AG04450 (cell line): ENCODE results near the gene RETSAT. TPM values are rescaled to one million over a fixed set of nuclear protein-coding genes. Genes with fewer than 3 reads are reported as not detected.
"Not testable (repeated sequence)": the region's sequence is repeated elsewhere in the genome, so short reads cannot be mapped to it uniquely, and the experiment has no call there.

ENCODE experiments used
- CTCF ChIA-PET: fragments of 300-600, 350-600 bp; formaldehyde crosslinking; extraction: SDS; loops from one replicate; lab custom pipeline; 2022; ENCODE audit warnings: antibody characterized with exemption, inconsistent platforms; lab: Charles Lee
- POLR2A ChIA-PET: fragments of 350-600 bp; formaldehyde crosslinking; extraction: SDS; loops from one replicate; lab custom pipeline; 2021; ENCODE audit warnings: antibody characterized with exemption, inconsistent platforms; lab: Yijun Ruan, JAX
- DNase-seq: peaks from one replicate; pipeline ENCODE4 v3.0.0-alpha.2; 2011; ENCODE audit warnings: low read depth, low spot score
- H3K27ac ChIP-seq: one replicate; pipeline ENCODE4 v1.5.1; 2012; ENCODE audit warnings: low read depth, low read length, control low read depth
- H3K27me3 ChIP-seq: one replicate; pipeline ENCODE4 v1.6.0; 2012; ENCODE audit warnings: low read length; ENCODE audit not compliant: control insufficient read depth, insufficient read depth
- H3K4me3 ChIP-seq: 2 replicates; pipeline ENCODE4 v1.5.1; 2011; ENCODE audit warnings: mild to moderate bottlenecking, low read depth, low read length, control low read depth
- H3K9me3 ChIP-seq: 2 replicates; pipeline ENCODE4 v1.5.1; 2012; ENCODE audit warnings: low read length; ENCODE audit not compliant: control insufficient read depth, insufficient read depth
- CTCF ChIP-seq: IDR thresholded peaks from 2 replicates; pipeline ENCODE4 v1.5.1; 2011; ENCODE audit warnings: low read depth, low read length, control low read depth, inconsistent platforms
- polyA plus RNA-seq: library from polyadenylated mRNA; depleted of rRNA; stranded (reverse); fragments of >200 nt; gene quantifications from 2 replicates; pipeline ENCODE4 v1.2.3, GENCODE V29; 2011

Gene RETSAT
- polyA plus RNA-seq, 1 experiment = 35.5 TPM

DNA sequence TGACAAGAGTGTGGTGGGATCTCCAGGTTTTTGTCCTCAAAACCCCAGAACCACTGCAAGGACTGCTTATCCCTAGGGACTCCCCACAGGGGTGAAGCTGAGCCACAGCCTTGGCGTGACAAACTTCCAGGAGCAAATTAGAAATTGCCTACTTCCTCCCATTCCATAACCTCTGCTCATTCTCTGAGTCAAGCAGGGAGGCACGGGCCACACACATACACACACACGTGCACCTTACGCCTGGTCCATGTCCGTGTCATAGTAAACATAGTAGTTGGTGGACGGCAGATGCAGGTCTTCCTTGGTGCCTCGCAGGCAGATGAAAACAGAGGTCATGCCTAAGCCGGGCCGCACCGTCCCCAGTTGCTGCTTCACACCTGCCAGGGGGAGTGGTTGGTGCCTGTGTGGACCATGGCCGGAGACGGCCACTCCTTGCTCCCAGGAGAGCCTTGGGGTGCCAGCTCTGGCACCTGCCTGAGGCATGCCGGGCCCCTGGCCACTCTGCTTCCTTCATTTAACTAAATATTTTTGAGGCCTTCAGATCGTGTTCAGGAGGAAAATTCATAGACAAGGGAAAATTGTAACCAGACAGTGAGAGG, 9.9 kb downstream of the RETSAT start:
- ChIA-PET POLR2A (no interaction called here), CTCF (no interaction called here)
- Histone ChIP-seq H3K4me3 (no peak overlapping the region), H3K27me3 (no peaks in the 10 kb centered on the region), H3K9me3 (no peaks in the 10 kb centered on the region), H3K27ac (no peak overlapping the region)
- TF ChIP-seq CTCF = no peak
- DNase-seq = no peak

DNA sequence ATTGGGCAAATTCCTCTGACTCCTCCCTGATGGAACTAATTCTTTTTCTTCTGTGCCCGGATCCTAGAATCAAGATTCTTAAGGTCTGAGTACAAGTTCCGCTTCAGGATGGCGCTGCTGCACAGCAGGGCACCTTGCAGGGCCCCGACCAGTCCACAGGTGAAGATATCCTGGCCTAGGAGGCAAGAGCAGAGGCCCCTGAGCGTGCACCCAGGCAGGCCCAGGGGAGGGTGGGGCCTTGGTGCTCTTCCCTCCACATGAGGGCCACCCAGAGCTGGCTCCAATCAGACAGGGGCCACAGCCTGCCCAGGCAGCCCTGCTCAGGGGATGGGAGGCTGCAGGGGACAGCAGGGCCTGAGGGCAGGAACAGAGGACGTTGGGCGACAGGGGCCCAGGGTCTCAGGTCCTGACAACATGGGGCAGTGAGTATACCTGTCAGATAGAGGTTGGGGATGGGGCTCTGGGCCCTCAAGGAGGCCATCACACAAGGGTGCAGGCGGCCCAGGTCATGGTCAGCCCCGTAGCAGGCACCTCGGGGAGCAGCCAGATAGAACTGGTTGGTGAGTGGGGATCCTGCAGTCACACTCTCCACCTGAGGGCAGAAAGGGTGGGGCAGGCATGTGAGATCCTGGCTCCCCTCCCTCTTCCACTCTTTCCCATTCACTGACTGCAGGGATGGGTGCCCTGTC, 11.0 kb downstream of the RETSAT start:
- H3K9me3 ChIP-seq, H3K27ac ChIP-seq, POLR2A ChIA-PET, DNase-seq, H3K27me3 ChIP-seq, H3K4me3 ChIP-seq: not testable (repeated sequence)
- CTCF ChIA-PET = interaction anchor here (0.6 kb wide), 1 partner anchor 23 kb away, joined by 7 read pairs; no protein-coding TSS in a partner anchor

- no peak for TF ChIP-seq CTCF
- H3K9me3 ChIP-seq = no peaks in the 10 kb centered on the region
- CTCF ChIA-PET = no interaction called here
- no peak for DNase-seq
- peaks cover 6% of the 10 kb centered on the region for H3K27me3 ChIP-seq
- POLR2A ChIA-PET = interaction anchor here (1.0 kb wide), 1 partner anchor 12 kb away, joined by 3 read pairs; the partner anchor contains the start of gene RETSAT
- no peak overlapping the region for H3K27ac ChIP-seq
- no peak overlapping the region for H3K4me3 ChIP-seq
Measured at GRCh38 chr2:85342156-85342555, 12.2 kb downstream of the RETSAT start.

GRCh38 chr2:85341269-85342029, 12.9 kb downstream of the RETSAT start:
- Histone ChIP-seq H3K4me3 (no peak overlapping the region), H3K27ac (no peak overlapping the region), H3K27me3 (peaks cover 6% of the 10 kb centered on the region), H3K9me3 (no peaks in the 10 kb centered on the region)
- no peak for TF ChIP-seq CTCF
- ChIA-PET POLR2A (no interaction called here), CTCF (no interaction called here)
- no peak for DNase-seq

DNA sequence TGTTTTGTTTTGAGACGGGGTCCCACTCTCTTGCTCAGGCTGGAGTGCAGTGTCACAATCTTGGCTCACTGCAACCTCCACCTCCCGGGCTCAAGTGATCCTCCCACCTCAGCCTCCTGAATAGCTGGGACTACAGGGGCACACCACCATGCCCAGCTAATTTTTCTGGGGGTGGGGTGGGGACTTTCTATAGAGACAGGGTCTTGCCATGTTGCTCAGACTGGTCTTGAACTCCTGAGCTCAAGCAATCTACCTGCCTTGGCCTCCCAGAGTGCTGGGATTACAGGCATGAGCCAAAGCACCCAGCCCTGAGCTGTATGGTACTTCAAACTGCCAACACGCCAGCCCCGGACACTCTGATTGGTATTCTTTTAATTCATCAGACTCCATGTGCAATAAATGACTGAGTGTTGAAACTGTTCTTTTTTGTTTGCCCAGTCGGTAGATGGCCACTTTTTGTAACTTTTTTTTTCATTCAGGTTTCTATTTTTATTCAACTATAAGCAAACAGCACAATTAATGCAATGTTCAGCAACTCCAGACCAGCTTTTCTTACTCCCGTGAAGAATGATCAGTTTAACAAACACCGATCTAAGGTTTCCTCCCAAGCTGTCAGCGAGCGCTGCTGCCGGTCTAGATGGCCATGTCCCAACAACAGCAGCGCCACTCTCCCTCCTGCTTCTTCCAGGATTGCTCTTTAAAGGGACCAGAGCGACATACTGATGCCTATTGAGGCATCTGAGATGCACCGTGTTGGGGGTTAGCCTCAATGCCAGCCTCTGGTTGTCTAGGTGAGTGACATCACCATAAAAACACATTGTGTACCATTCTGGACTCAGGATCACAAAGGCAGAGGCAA, 14.1 kb downstream of the RETSAT start:
- Histone ChIP-seq H3K27ac (no peak overlapping the region), H3K4me3 (no peak overlapping the region), H3K27me3 (peaks cover 6% of the 10 kb centered on the region), H3K9me3 (no peaks in the 10 kb centered on the region)
- DNase-seq = no peak
- ChIA-PET CTCF (no interaction called here), POLR2A (interaction anchor here (0.7 to 1.1 kb wide), 2 partner anchors 14 to 255 kb away, joined by 3 to 4 read pairs; partner anchors contain the start of genes ELMOD3, RETSAT and RNF181)
- no peak for TF ChIP-seq CTCF
